Breast epithelium (tissue), 4 donors: ENCODE results near the gene SMAD6. TPM values are rescaled to one million over a fixed set of nuclear protein-coding genes. Genes with fewer than 3 reads are reported as not detected.

ENCODE experiments used
- DNase-seq, 2 donors: peaks; one replicate each; pipeline ENCODE4 v3.0.0-alpha.2; 2019; ENCODE audit warnings: low spot score in 2 of 2
- H3K27ac ChIP-seq, 2 donors: fragments of 200-600 bp; sonication (generic) in 1 of 2; one replicate each; pipeline ENCODE4 v1.5.1; 2016 to 2019; ENCODE audit warnings: mild to moderate bottlenecking in 1 of 2
- H3K27me3 ChIP-seq, 2 donors: fragments of 200-600 bp; sonication (generic) in 1 of 2; one replicate each; pipeline versions ENCODE4 v1.5.1 to v1.6.0; 2017 to 2019; ENCODE audit warnings: control low read depth in 1 of 2, mild to moderate bottlenecking in 1 of 2
- H3K36me3 ChIP-seq: fragments of 200-600 bp; one replicate; pipeline ENCODE4 v1.5.1; 2019
- H3K4me1 ChIP-seq, 2 donors: fragments of 200-600 bp; sonication (generic); one replicate each; pipeline ENCODE4 v1.5.1; 2016 to 2019; ENCODE audit warnings: control low read depth in 1 of 2
- H3K4me3 ChIP-seq, 3 donors: fragments of 200-600 bp; sonication (generic); 1 replicate in 2 of 3; 2 replicates in 1 of 3; pipeline ENCODE4 v1.5.1; 2016 to 2019; ENCODE audit warnings: mild to moderate bottlenecking in 3 of 3, moderate library complexity in 2 of 3
- H3K9me3 ChIP-seq, 2 donors: fragments of 200-600 bp; sonication (generic) in 1 of 2; one replicate each; pipeline ENCODE4 v1.5.1; 2016 to 2019; ENCODE audit warnings: control low read depth in 1 of 2
- POLR2A ChIP-seq: fragments of 450-650 bp; IDR thresholded peaks from one replicate; pipeline ENCODE4 v1.6.1; 2016; ENCODE audit warnings: antibody characterized with exemption, mild to moderate bottlenecking, moderate library complexity
- POLR2AphosphoS5 ChIP-seq, 3 donors: sonication (generic); formaldehyde crosslinking; IDR thresholded peaks; one replicate each; pipeline ENCODE4 v1.6.1; 2017; ENCODE audit warnings: antibody characterized with exemption in 3 of 3
- intact Hi-C: fragments of 100-400 bp; cut with DNase I; formaldehyde crosslinking; loops from one replicate; pipeline ENCODE4 v1.15.1; 2023; ENCODE audit warnings: low total_unique reads
- total RNA-seq, 3 donors: library from RNA; depleted of rRNA; stranded (reverse); fragments of >200 nt; gene quantifications; one replicate each; pipeline ENCODE4 v1.1.0, GENCODE V29; 2016
- TF ChIP-seq, protein P1 (sequence below), 3 donors: fragments of 450-650 bp; IDR thresholded peaks; one replicate each; pipeline ENCODE4 v1.5.1; 2016 to 2017; ENCODE audit warnings: antibody characterized with exemption in 3 of 3, mild to moderate bottlenecking in 3 of 3, moderate library complexity in 3 of 3

SMAD6 gene
- total RNA-seq, 3 donors from 2014 or later: 7.6 to 22.6 (median 13.4) TPM

DNA sequence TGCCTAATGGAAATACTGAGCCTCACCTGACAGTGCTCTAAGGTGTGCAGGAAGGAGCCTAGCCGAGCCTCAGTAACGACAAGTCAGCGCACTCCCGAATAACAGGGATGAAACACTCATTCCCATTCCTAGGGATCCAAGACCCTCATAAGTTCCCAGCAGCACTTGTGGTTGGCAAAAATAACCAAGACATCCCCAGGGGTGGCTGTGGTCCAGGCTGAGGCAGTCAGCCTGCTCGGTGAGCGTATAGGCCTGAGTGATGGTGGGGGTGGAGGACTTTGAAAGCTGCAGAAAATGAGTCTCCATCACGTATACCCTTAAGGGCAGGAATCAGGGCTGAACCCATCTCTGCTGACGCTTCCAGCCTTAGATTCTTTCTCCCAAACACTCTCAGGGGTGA is 120.1 kb downstream of the SMAD6 start:
- intact Hi-C loops: no loop called here
- no peaks in the 10 kb centered on the region for H3K36me3 ChIP-seq
- no peaks in the 10 kb centered on the region for H3K4me1 ChIP-seq
- DNase-seq: no peak
- H3K9me3 ChIP-seq: no peaks in the 10 kb centered on the region
- H3K4me3 ChIP-seq: no peak overlapping the region
- H3K27me3 ChIP-seq: no peaks in the 10 kb centered on the region
- H3K27ac ChIP-seq: no peak overlapping the region
- TF ChIP-seq POLR2A: no peak

DNA sequence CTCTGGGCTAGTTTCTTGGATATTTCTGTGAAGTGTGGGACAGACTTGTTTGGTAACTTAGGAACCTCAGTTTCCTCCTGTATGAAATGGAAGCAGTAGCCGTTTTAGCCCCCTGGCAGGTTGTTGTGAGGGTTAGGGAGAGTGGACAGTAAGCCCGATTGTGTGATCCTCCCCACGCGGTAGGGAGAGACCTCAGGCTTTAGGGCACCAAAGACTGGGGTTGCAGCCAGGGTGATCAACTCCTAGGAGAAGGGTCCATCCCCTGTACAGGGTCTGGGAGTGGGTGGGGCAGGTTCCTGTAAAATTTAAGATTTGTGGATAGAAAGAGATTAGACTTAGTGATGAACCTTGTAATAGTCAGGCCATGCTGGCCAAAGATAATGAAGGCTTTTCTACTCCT is 120.5 kb downstream of the SMAD6 start:
- Histone ChIP-seq H3K9me3 (no peaks in the 10 kb centered on the region), H3K27ac (no peak overlapping the region), H3K4me1 (no peaks in the 10 kb centered on the region), H3K4me3 (no peak overlapping the region), H3K36me3 (no peaks in the 10 kb centered on the region), H3K27me3 (no peaks in the 10 kb centered on the region)
- no peak for DNase-seq
- intact Hi-C loops: no loop called here
- TF ChIP-seq POLR2AphosphoS5 (IDR thresholded peaks at IDR 0.05): no peak
- TF ChIP-seq POLR2A: no peak
- TF ChIP-seq, protein P1, sequence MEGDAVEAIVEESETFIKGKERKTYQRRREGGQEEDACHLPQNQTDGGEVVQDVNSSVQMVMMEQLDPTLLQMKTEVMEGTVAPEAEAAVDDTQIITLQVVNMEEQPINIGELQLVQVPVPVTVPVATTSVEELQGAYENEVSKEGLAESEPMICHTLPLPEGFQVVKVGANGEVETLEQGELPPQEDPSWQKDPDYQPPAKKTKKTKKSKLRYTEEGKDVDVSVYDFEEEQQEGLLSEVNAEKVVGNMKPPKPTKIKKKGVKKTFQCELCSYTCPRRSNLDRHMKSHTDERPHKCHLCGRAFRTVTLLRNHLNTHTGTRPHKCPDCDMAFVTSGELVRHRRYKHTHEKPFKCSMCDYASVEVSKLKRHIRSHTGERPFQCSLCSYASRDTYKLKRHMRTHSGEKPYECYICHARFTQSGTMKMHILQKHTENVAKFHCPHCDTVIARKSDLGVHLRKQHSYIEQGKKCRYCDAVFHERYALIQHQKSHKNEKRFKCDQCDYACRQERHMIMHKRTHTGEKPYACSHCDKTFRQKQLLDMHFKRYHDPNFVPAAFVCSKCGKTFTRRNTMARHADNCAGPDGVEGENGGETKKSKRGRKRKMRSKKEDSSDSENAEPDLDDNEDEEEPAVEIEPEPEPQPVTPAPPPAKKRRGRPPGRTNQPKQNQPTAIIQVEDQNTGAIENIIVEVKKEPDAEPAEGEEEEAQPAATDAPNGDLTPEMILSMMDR (IDR thresholded peaks at IDR 0.05): no peak

DNA sequence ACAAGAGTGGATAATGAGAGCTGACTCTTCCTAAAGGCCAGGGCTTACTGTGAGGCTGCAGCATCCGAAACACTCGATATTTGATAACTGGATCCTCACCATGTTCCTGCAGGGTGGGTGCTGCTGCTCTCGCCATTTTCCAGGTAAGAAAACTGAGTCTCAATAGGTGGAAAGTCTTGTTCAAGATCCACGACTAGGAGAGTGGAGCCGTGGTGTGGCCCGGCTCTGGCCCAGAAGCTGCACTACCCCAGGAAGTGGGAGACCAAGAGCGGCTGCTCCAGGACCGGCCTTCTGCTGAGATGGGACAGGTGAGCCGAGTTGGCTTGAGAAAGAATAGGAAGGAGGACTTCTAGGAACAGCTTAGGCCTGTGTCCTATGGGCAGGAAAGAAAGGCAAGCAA is 121.6 kb downstream of the SMAD6 start:
- Histone ChIP-seq H3K4me3 (no peak overlapping the region), H3K4me1 (no peaks in the 10 kb centered on the region), H3K36me3 (no peaks in the 10 kb centered on the region), H3K27me3 (no peaks in the 10 kb centered on the region), H3K9me3 (no peaks in the 10 kb centered on the region), H3K27ac (no peak overlapping the region)
- DNase-seq: no peak
- intact Hi-C loops: no loop called here
- TF ChIP-seq POLR2AphosphoS5 (IDR thresholded peaks at IDR 0.05) (no peak), POLR2A (no peak)
- TF ChIP-seq, protein P1 (IDR thresholded peaks at IDR 0.05): no peak

DNA sequence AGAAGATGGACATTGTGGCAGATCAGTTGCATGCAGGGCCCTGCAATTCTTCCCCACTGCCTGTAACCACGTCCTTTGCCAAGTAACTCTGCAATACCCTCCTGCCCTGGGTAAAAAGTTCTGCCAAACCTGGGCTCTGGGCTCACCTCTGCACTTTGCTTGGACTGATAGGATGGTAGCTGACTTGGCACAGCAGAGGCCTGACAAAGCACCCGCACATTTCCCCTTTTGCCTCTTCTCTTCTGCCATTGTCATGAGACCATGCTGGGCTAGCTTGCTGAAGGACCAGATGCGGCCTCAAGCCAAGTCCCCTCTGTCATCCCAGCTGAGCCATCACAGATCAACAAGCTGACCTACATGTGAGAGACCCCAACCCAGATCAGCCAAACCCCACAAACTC is 122.4 kb downstream of the SMAD6 start:
- H3K4me1 ChIP-seq: no peaks in the 10 kb centered on the region
- no peak for DNase-seq
- H3K27ac ChIP-seq: no peak overlapping the region
- TF ChIP-seq POLR2AphosphoS5 (IDR thresholded peaks at IDR 0.05) (no peak), POLR2A (no peak)
- TF ChIP-seq, protein P1 (IDR thresholded peaks at IDR 0.05): no peak
- no peak overlapping the region for H3K4me3 ChIP-seq
- no peaks in the 10 kb centered on the region for H3K27me3 ChIP-seq
- intact Hi-C loops: no loop called here
- no peaks in the 10 kb centered on the region for H3K9me3 ChIP-seq
- H3K36me3 ChIP-seq: no peaks in the 10 kb centered on the region

- H3K36me3 ChIP-seq: no peaks in the 10 kb centered on the region
- intact Hi-C loops: no loop called here
- no peak for DNase-seq
Measured at GRCh38 chr15:66825139-66825538, 123.1 kb downstream of the SMAD6 start.

More at GRCh38 chr15:66825139-66825538, 123.1 kb downstream of the SMAD6 start:
- H3K4me3 ChIP-seq: no peak overlapping the region
- H3K27me3 ChIP-seq: no peaks in the 10 kb centered on the region
- H3K4me1 ChIP-seq: no peaks in the 10 kb centered on the region
- no peak overlapping the region for H3K27ac ChIP-seq
- TF ChIP-seq POLR2AphosphoS5 (IDR thresholded peaks at IDR 0.05) (no peak), POLR2A (no peak)
- TF ChIP-seq, protein P1 (IDR thresholded peaks at IDR 0.05): no peak
- no peaks in the 10 kb centered on the region for H3K9me3 ChIP-seq
